Measurements from ENCODE around the gene NUP133.

DNA sequence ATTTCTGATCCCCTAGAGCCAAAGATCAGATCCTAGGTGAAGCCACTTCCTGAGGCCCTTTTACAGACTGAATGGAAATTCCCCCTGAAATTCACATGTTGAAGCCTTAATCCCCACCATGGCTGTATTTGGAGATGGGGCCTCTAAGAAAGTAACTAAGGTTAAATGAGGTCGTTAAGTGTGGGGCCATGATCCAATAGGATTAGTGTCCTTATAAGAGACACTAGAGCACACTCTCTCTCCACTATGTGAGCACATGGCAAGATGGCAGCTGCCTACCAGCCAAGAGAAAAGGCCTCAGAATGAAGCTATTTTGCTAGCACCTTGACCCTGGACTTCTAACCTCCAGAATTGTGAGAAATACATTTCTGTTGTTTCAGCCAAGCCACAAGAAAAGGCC, 36.4 kb upstream of the NUP133 start:
- TF ChIP-seq, protein P1, sequence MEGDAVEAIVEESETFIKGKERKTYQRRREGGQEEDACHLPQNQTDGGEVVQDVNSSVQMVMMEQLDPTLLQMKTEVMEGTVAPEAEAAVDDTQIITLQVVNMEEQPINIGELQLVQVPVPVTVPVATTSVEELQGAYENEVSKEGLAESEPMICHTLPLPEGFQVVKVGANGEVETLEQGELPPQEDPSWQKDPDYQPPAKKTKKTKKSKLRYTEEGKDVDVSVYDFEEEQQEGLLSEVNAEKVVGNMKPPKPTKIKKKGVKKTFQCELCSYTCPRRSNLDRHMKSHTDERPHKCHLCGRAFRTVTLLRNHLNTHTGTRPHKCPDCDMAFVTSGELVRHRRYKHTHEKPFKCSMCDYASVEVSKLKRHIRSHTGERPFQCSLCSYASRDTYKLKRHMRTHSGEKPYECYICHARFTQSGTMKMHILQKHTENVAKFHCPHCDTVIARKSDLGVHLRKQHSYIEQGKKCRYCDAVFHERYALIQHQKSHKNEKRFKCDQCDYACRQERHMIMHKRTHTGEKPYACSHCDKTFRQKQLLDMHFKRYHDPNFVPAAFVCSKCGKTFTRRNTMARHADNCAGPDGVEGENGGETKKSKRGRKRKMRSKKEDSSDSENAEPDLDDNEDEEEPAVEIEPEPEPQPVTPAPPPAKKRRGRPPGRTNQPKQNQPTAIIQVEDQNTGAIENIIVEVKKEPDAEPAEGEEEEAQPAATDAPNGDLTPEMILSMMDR (IDR thresholded peaks at IDR 0.05; ENCODE audit: insufficient read depth, low read length) = no peak
- TF ChIP-seq, protein P2, sequence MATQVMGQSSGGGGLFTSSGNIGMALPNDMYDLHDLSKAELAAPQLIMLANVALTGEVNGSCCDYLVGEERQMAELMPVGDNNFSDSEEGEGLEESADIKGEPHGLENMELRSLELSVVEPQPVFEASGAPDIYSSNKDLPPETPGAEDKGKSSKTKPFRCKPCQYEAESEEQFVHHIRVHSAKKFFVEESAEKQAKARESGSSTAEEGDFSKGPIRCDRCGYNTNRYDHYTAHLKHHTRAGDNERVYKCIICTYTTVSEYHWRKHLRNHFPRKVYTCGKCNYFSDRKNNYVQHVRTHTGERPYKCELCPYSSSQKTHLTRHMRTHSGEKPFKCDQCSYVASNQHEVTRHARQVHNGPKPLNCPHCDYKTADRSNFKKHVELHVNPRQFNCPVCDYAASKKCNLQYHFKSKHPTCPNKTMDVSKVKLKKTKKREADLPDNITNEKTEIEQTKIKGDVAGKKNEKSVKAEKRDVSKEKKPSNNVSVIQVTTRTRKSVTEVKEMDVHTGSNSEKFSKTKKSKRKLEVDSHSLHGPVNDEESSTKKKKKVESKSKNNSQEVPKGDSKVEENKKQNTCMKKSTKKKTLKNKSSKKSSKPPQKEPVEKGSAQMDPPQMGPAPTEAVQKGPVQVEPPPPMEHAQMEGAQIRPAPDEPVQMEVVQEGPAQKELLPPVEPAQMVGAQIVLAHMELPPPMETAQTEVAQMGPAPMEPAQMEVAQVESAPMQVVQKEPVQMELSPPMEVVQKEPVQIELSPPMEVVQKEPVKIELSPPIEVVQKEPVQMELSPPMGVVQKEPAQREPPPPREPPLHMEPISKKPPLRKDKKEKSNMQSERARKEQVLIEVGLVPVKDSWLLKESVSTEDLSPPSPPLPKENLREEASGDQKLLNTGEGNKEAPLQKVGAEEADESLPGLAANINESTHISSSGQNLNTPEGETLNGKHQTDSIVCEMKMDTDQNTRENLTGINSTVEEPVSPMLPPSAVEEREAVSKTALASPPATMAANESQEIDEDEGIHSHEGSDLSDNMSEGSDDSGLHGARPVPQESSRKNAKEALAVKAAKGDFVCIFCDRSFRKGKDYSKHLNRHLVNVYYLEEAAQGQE (IDR thresholded peaks at IDR 0.05; ENCODE audit: insufficient replicate concordance, low read depth) = no peak

Data from HL-60 (cell line).